ENCODE results near the gene BOK. TPM values are rescaled to one million over a fixed set of nuclear protein-coding genes. Genes with fewer than 3 reads are reported as not detected.

The BOK gene
- total RNA-seq, 6 donors from 2014 or later, result 42.9 to 143 (median 61.3) TPM

GRCh38 chr2:241603686-241604085 lies 45.1 kb downstream of the BOK start:
- no peak for TF ChIP-seq POLR2A (IDR thresholded peaks at IDR 0.05)
- TF ChIP-seq EP300 (IDR thresholded peaks at IDR 0.05), result no peak
- TF ChIP-seq CTCF (IDR thresholded peaks at IDR 0.05), result no peak
- TF ChIP-seq POLR2AphosphoS5 (IDR thresholded peaks at IDR 0.05), result no peak
- H3K9me3 ChIP-seq, result no peaks in the 10 kb centered on the region
- ATAC-seq (ENCODE audit: low FRiP score in 2 of 2) (no peak), DNase-seq (no peak)
- H3K4me1 ChIP-seq, result peaks cover 0 to 2% (median 0%) of the 10 kb centered on the region in 4 donors
- H3K36me3 ChIP-seq, result peaks cover 10 to 76% (median 49%) of the 10 kb centered on the region in 4 donors
- WGBS, 2 donors, result 86 to 89% methylated on average over 5 of the region's 5 CpGs
- H3K27me3 ChIP-seq, result no peaks in the 10 kb centered on the region
- no peak overlapping the region for H3K27ac ChIP-seq
- H3K4me3 ChIP-seq, result no peak overlapping the region

- H3K36me3 ChIP-seq, result peaks cover 10 to 55% (median 35%) of the 10 kb centered on the region in 4 donors
- H3K27ac ChIP-seq, result no peak overlapping the region
- no peaks in the 10 kb centered on the region for H3K27me3 ChIP-seq
- H3K9me3 ChIP-seq, result no peaks in the 10 kb centered on the region
- TF ChIP-seq POLR2AphosphoS5 (IDR thresholded peaks at IDR 0.05) (no peak), POLR2A (IDR thresholded peaks at IDR 0.05) (no peak), EP300 (IDR thresholded peaks at IDR 0.05) (no peak), CTCF (IDR thresholded peaks at IDR 0.05) (no peak)
- H3K4me1 ChIP-seq, result peaks cover 12 to 23% (median 17%) of the 10 kb centered on the region in 4 donors
- 96 to 100% methylated on average over 4 to 8 of the region's 8 CpGs for WGBS, 2 donors
- no peak for ATAC-seq (ENCODE audit: low FRiP score in 2 of 2)
- no peak overlapping the region for H3K4me3 ChIP-seq
- DNase-seq, result no peak
Measured at GRCh38 chr2:241606186-241606585, 47.6 kb downstream of the BOK start.

- Histone ChIP-seq H3K4me3 (no peak overlapping the region), H3K9me3 (no peaks in the 10 kb centered on the region), H3K27ac (no peak overlapping the region), H3K4me1 (peaks cover 12 to 23% (median 20%) of the 10 kb centered on the region in 4 donors), H3K27me3 (no peaks in the 10 kb centered on the region), H3K36me3 (peaks cover 10 to 43% (median 24%) of the 10 kb centered on the region in 4 donors)
- no peak for TF ChIP-seq CTCF (IDR thresholded peaks at IDR 0.05)
- no peak for TF ChIP-seq POLR2AphosphoS5 (IDR thresholded peaks at IDR 0.05)
- no peak for TF ChIP-seq EP300 (IDR thresholded peaks at IDR 0.05)
- no peak for TF ChIP-seq POLR2A (IDR thresholded peaks at IDR 0.05)
- DNase-seq (no peak), ATAC-seq (ENCODE audit: low FRiP score in 2 of 2) (no peak)
- WGBS, 2 donors, result 91 to 96% methylated on average over 21 to 24 of the region's 27 CpGs
Measured at GRCh38 chr2:241607162-241607885, 48.8 kb downstream of the BOK start.

GRCh38 chr2:241608881-241609280 lies 50.3 kb downstream of the BOK start:
- H3K27me3 ChIP-seq, result no peaks in the 10 kb centered on the region
- H3K9me3 ChIP-seq, result no peaks in the 10 kb centered on the region
- DNase-seq, result no peak
- TF ChIP-seq POLR2A (IDR thresholded peaks at IDR 0.05) (no peak), EP300 (IDR thresholded peaks at IDR 0.05) (no peak), POLR2AphosphoS5 (IDR thresholded peaks at IDR 0.05) (no peak), CTCF (IDR thresholded peaks at IDR 0.05) (no peak)
- peaks cover 0 to 30% (median 14%) of the 10 kb centered on the region in 4 donors for H3K36me3 ChIP-seq
- ATAC-seq (ENCODE audit: low FRiP score in 2 of 2), result no peak
- no peak overlapping the region for H3K27ac ChIP-seq
- WGBS, 2 donors, result 74 to 78% methylated on average over 10 of the region's 10 CpGs
- H3K4me1 ChIP-seq, result peaks cover 12 to 25% (median 23%) of the 10 kb centered on the region in 4 donors
- H3K4me3 ChIP-seq, result no peak overlapping the region
